ENCODE measurements around the gene SPEF2. TPM values are rescaled to one million over a fixed set of nuclear protein-coding genes. Genes with fewer than 3 reads are reported as not detected.

Gene SPEF2
- total RNA-seq, 2 experiments from 2014 or later, result 14.1 to 14.6 TPM

GRCh38 chr5:35799181-35799580 is 181.5 kb downstream of the SPEF2 start:
- CTCF ChIA-PET, result interaction anchor here (1.0 to 1.2 kb wide), 4 partner anchors 9 to 53 kb away, joined by 3 read pairs; no protein-coding TSS in a partner anchor
- Mint-ChIP-seq H3K9me3 (ENCODE audit: low read depth) (no peaks in the 10 kb centered on the region), H3K4me3 (no peak overlapping the region), H3K36me3 (ENCODE audit: low read depth) (peaks cover 25% of the 10 kb centered on the region), H3K27me3 (no peaks in the 10 kb centered on the region), H3K27ac (no peak overlapping the region), H3K4me1 (peaks cover 77% of the 10 kb centered on the region)
- DNase-seq (no peak), ATAC-seq (no peak)
- POLR2A ChIA-PET, result no interaction called here
- intact Hi-C loops (cut with DNase I, micrococcal nuclease), result no loop called here

- intact Hi-C loops (cut with DNase I, micrococcal nuclease), result no loop called here
- Mint-ChIP-seq H3K36me3 (ENCODE audit: low read depth) (peaks cover 25% of the 10 kb centered on the region), H3K4me3 (no peak overlapping the region), H3K9me3 (ENCODE audit: low read depth) (no peaks in the 10 kb centered on the region), H3K27me3 (no peaks in the 10 kb centered on the region), H3K4me1 (peaks cover 77% of the 10 kb centered on the region), H3K27ac (no peak overlapping the region)
- POLR2A ChIA-PET, result no interaction called here
- DNase-seq (no peak), ATAC-seq (no peak)
- CTCF ChIA-PET, result interaction anchor here (1.0 to 1.2 kb wide), 5 partner anchors 10 to 149 kb away, joined by 3 read pairs; no protein-coding TSS in a partner anchor
Observed at GRCh38 chr5:35799753-35800152, 182.1 kb downstream of the SPEF2 start.

GRCh38 chr5:35803191-35803651 is 185.6 kb downstream of the SPEF2 start:
- DNase-seq (no peak), ATAC-seq (peak; percentile 24)
- H3K27ac Mint-ChIP-seq, result peak overlapping the region; percentile 80
- no peaks in the 10 kb centered on the region for H3K27me3 Mint-ChIP-seq
- H3K36me3 Mint-ChIP-seq (ENCODE audit: low read depth), result peaks cover 24% of the 10 kb centered on the region
- POLR2A ChIA-PET, result interaction anchor here (0.5 to 1.2 kb wide), 3 partner anchors 9 to 60 kb away, joined by 3 to 4 read pairs (median 3); no protein-coding TSS in a partner anchor
- H3K4me3 Mint-ChIP-seq, result peak overlapping the region; percentile 0
- CTCF ChIA-PET, result interaction anchor here (0.6 to 3.2 kb wide), 6 partner anchors 9 to 35 kb away, joined by 3 to 13 read pairs (median 7); no protein-coding TSS in a partner anchor
- intact Hi-C loops (cut with DNase I, micrococcal nuclease), result no loop called here
- no peaks in the 10 kb centered on the region for H3K9me3 Mint-ChIP-seq (ENCODE audit: low read depth)
- peaks cover 78% of the 10 kb centered on the region for H3K4me1 Mint-ChIP-seq

- ATAC-seq, result peak; percentile 64
Observed at GRCh38 chr5:35804201-35804653, 186.6 kb downstream of the SPEF2 start.

GRCh38 chr5:35804841-35805240 is 187.2 kb downstream of the SPEF2 start:
- CTCF ChIA-PET, result interaction anchor here (1.1 to 3.2 kb wide), 4 partner anchors 8 to 27 kb away, joined by 3 to 13 read pairs (median 12); no protein-coding TSS in a partner anchor
- peaks cover 24% of the 10 kb centered on the region for H3K36me3 Mint-ChIP-seq (ENCODE audit: low read depth)
- DNase-seq, result no peak
- H3K9me3 Mint-ChIP-seq (ENCODE audit: low read depth), result no peaks in the 10 kb centered on the region
- H3K27ac Mint-ChIP-seq, result peak overlapping the region; percentile 80
- no peak overlapping the region for H3K4me3 Mint-ChIP-seq
- POLR2A ChIA-PET, result interaction anchor here (0.6 kb wide), 1 partner anchor 102 kb away, joined by 5 read pairs; no protein-coding TSS in a partner anchor
- intact Hi-C loops (cut with DNase I, micrococcal nuclease), result no loop called here
- peak; percentile 7 for ATAC-seq
- H3K27me3 Mint-ChIP-seq, result no peaks in the 10 kb centered on the region
- H3K4me1 Mint-ChIP-seq, result peaks cover 79% of the 10 kb centered on the region

More at GRCh38 chr5:35804201-35804653, 186.6 kb downstream of the SPEF2 start:
- peaks cover 75% of the 10 kb centered on the region for H3K4me1 Mint-ChIP-seq
- ChIA-PET CTCF (interaction anchor here (1.1 to 3.2 kb wide), 4 partner anchors 9 to 26 kb away, joined by 3 to 13 read pairs (median 12); no protein-coding TSS in a partner anchor), POLR2A (interaction anchor here (1.2 kb wide), 1 partner anchor 10 kb away, joined by 4 read pairs; no protein-coding TSS in a partner anchor)
- intact Hi-C loops (cut with DNase I, micrococcal nuclease), result no loop called here
- H3K4me3 Mint-ChIP-seq, result peak overlapping the region; percentile 2
- no peak for DNase-seq
- H3K9me3 Mint-ChIP-seq (ENCODE audit: low read depth), result no peaks in the 10 kb centered on the region
- peak overlapping the region; percentile 80 for H3K27ac Mint-ChIP-seq
- H3K36me3 Mint-ChIP-seq (ENCODE audit: low read depth), result peaks cover 23% of the 10 kb centered on the region
- H3K27me3 Mint-ChIP-seq, result no peaks in the 10 kb centered on the region

- no peak for DNase-seq
- POLR2A ChIA-PET, result interaction anchor here (0.7 to 1.7 kb wide), 5 partner anchors 11 to 44 kb away, joined by 3 to 7 read pairs (median 4); no protein-coding TSS in a partner anchor
- Mint-ChIP-seq H3K9me3 (ENCODE audit: low read depth) (no peaks in the 10 kb centered on the region), H3K4me3 (peak overlapping the region; percentile 14), H3K4me1 (peaks cover 80% of the 10 kb centered on the region), H3K36me3 (ENCODE audit: low read depth) (peaks cover 17% of the 10 kb centered on the region), H3K27ac (peak overlapping the region; percentile 87), H3K27me3 (no peaks in the 10 kb centered on the region)
- intact Hi-C loops (cut with DNase I, micrococcal nuclease), result loop anchor here (2.0 kb wide), 1 partner anchor 26 kb away; no protein-coding TSS in a partner anchor
- peak; percentile 32 for ATAC-seq
- CTCF ChIA-PET, result interaction anchor here (0.6 to 3.6 kb wide), 13 partner anchors 10 to 114 kb away, joined by 3 to 24 read pairs (median 3); no protein-coding TSS in a partner anchor
Observed at GRCh38 chr5:35810601-35811000, 192.9 kb downstream of the SPEF2 start.

- Mint-ChIP-seq H3K9me3 (ENCODE audit: low read depth) (no peaks in the 10 kb centered on the region), H3K27me3 (no peaks in the 10 kb centered on the region), H3K4me1 (peaks cover 74% of the 10 kb centered on the region), H3K36me3 (ENCODE audit: low read depth) (peaks cover 17% of the 10 kb centered on the region), H3K27ac (peak overlapping the region; percentile 91), H3K4me3 (peak overlapping the region; percentile 42)
- ATAC-seq (peak; percentile 56), DNase-seq (peak; percentile 67)
- intact Hi-C loops (cut with DNase I, micrococcal nuclease), result loop anchor here (1.0 to 2.0 kb wide), 9 partner anchors 10 to 94 kb away; no protein-coding TSS in a partner anchor
- POLR2A ChIA-PET, result interaction anchor here (0.7 to 1.7 kb wide), 8 partner anchors 9 to 43 kb away, joined by 3 to 7 read pairs (median 4); no protein-coding TSS in a partner anchor
- CTCF ChIA-PET, result interaction anchor here (0.7 to 3.6 kb wide), 13 partner anchors 9 to 114 kb away, joined by 3 to 24 read pairs (median 3); no protein-coding TSS in a partner anchor
Observed at GRCh38 chr5:35811108-35811741, 193.6 kb downstream of the SPEF2 start.

GRCh38 chr5:35813521-35813920 is 195.9 kb downstream of the SPEF2 start:
- intact Hi-C loops (cut with DNase I, micrococcal nuclease), result no loop called here
- ChIA-PET POLR2A (interaction anchor here (0.6 to 1.9 kb wide), 5 partner anchors 8 to 113 kb away, joined by 3 to 9 read pairs (median 4); no protein-coding TSS in a partner anchor), CTCF (interaction anchor here (0.6 to 3.6 kb wide), 20 partner anchors 8 to 189 kb away, joined by 3 to 24 read pairs (median 5); no protein-coding TSS in a partner anchor)
- ATAC-seq, result no peak
- Mint-ChIP-seq H3K9me3 (ENCODE audit: low read depth) (no peaks in the 10 kb centered on the region), H3K27me3 (no peaks in the 10 kb centered on the region), H3K27ac (peak overlapping the region; percentile 66), H3K4me1 (peaks cover 54% of the 10 kb centered on the region), H3K4me3 (no peak overlapping the region), H3K36me3 (ENCODE audit: low read depth) (peaks cover 7% of the 10 kb centered on the region)
- DNase-seq, result no peak

- intact Hi-C loops (cut with DNase I, micrococcal nuclease), result loop anchor here (2.0 to 5.0 kb wide), 4 partner anchors 79 to 198 kb away; partner anchors contain the start of gene SPEF2 (in 1 of the 2)
- Mint-ChIP-seq H3K27ac (no peak overlapping the region), H3K27me3 (no peaks in the 10 kb centered on the region), H3K4me1 (peaks cover 56% of the 10 kb centered on the region), H3K9me3 (ENCODE audit: low read depth) (no peaks in the 10 kb centered on the region), H3K36me3 (ENCODE audit: low read depth) (peaks cover 11% of the 10 kb centered on the region), H3K4me3 (no peak overlapping the region)
- POLR2A ChIA-PET, result no interaction called here
- peak; percentile 72 for DNase-seq
- ATAC-seq, result peak; percentile 41
- CTCF ChIA-PET, result interaction anchor here (0.7 to 1.4 kb wide), 4 partner anchors 9 to 164 kb away, joined by 3 to 7 read pairs (median 4); no protein-coding TSS in a partner anchor
Observed at GRCh38 chr5:35815089-35815936, 197.7 kb downstream of the SPEF2 start.

- peaks cover 5% of the 10 kb centered on the region for H3K9me3 Mint-ChIP-seq (ENCODE audit: low read depth)
- CTCF ChIA-PET, result interaction anchor here (0.9 to 1.9 kb wide), 6 partner anchors 14 to 71 kb away, joined by 3 to 8 read pairs (median 4); no protein-coding TSS in a partner anchor
- DNase-seq, result no peak
- no peak overlapping the region for H3K4me3 Mint-ChIP-seq
- H3K36me3 Mint-ChIP-seq (ENCODE audit: low read depth), result peaks cover 17% of the 10 kb centered on the region
- POLR2A ChIA-PET, result interaction anchor here (0.6 to 0.9 kb wide), 2 partner anchors 24 to 35 kb away, joined by 3 to 4 read pairs; no protein-coding TSS in a partner anchor
- no peaks in the 10 kb centered on the region for H3K27me3 Mint-ChIP-seq
- intact Hi-C loops (cut with DNase I, micrococcal nuclease), result loop anchor here (2.0 to 5.0 kb wide), 2 partner anchors 40 to 200 kb away; partner anchors contain the start of gene SPEF2 (in 1 of the 2)
- H3K27ac Mint-ChIP-seq, result no peak overlapping the region
- peak; percentile 42 for ATAC-seq
- peaks cover 55% of the 10 kb centered on the region for H3K4me1 Mint-ChIP-seq
Observed at GRCh38 chr5:35816881-35817521, 199.3 kb downstream of the SPEF2 start.

Measured in activated CD4-positive, alpha-beta T cell treated with anti-CD3 and anti-CD28 coated beads for 36 hours (primary cell).